Measurements from ENCODE around the gene FGL2.

DNA sequence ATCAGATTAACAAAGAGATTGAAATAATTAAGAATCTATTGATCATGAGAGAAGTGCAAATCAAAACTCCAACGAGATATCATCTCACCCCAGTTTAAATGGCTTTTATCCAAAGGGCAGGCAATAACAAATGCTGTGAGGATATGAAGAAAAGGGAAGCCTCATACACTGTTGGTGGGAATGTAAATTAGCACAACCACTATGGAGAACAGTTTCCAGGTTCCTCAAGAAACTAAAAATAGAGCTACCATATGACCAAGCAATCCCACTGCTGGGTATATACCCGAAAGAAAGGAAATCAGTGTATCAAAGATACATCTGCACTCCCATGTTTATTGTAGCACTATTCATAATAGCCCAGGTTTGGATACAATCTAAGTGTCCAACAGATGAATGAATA, 13.8 kb downstream of the FGL2 start:
- TF ChIP-seq POLR2AphosphoS5 (IDR thresholded peaks at IDR 0.05; ENCODE audit: borderline replicate concordance, low read depth, low read length) (no peak), FOXP2 (optimal IDR thresholded peaks at IDR 0.05; ENCODE audit: control extremely low read depth, extremely low read length, insufficient read depth) (no peak)
